Vagina (tissue), 2 donors: Measurements from ENCODE around the gene POU2AF2. TPM values are rescaled to one million over a fixed set of nuclear protein-coding genes. Genes with fewer than 3 reads are reported as not detected.

Source experiments
- DNase-seq, 2 donors: peaks; one replicate each; pipeline ENCODE4 v3.0.0-alpha.2; 2017; ENCODE audit errors: extremely low spot score in 2 of 2
- H3K27ac ChIP-seq: fragments of 200-600 bp; sonication (generic); one replicate; pipeline ENCODE4 v1.5.1; 2019
- H3K27me3 ChIP-seq: fragments of 200-600 bp; sonication (generic); one replicate; pipeline ENCODE4 v1.5.1; 2019
- H3K36me3 ChIP-seq, 2 donors: fragments of 200-600 bp; sonication (generic); one replicate each; pipeline ENCODE4 v1.5.1; 2017 to 2019
- H3K4me1 ChIP-seq: fragments of 200-600 bp; sonication (generic); one replicate; pipeline ENCODE4 v1.5.1; 2019
- H3K4me3 ChIP-seq, 2 donors: fragments of 200-600 bp; sonication (generic); 1 replicate in 1 of 2; 2 replicates in 1 of 2; pipeline ENCODE4 v1.5.1; 2016 to 2019
- H3K9me3 ChIP-seq: fragments of 200-600 bp; sonication (generic); one replicate; pipeline ENCODE4 v1.5.1; 2019
- POLR2A ChIP-seq, 2 donors: fragments of 450-650 bp; IDR thresholded peaks; one replicate each; pipeline ENCODE4 v1.6.1; 2017; ENCODE audit warnings: antibody characterized with exemption in 2 of 2, mild to moderate bottlenecking in 2 of 2, moderate library complexity in 2 of 2
- POLR2AphosphoS5 ChIP-seq, 2 donors: sonication (generic); formaldehyde crosslinking; IDR thresholded peaks; one replicate each; pipeline ENCODE4 v1.9.0; 2017; ENCODE audit warnings: antibody characterized with exemption in 2 of 2, mild to moderate bottlenecking in 2 of 2, low read depth in 1 of 2; ENCODE audit not compliant: insufficient read depth in 1 of 2
- intact Hi-C: fragments of 100-400 bp; cut with DNase I; formaldehyde crosslinking; loops from one replicate; pipeline ENCODE4 v1.15.1; 2023
- total RNA-seq: library from RNA; depleted of rRNA; stranded (reverse); fragments of >200 nt; gene quantifications from one replicate; pipeline ENCODE4 v1.2.3, GENCODE V29; 2016
- TF ChIP-seq, protein P1 (sequence below), 3 experiments: fragments of 450-650 bp in 2 of 3; fragments of 200-600 bp in 1 of 3; sonication (generic) in 1 of 3; IDR thresholded peaks; one replicate each; pipeline ENCODE4 v1.5.1; 2017 to 2019; ENCODE audit warnings: antibody characterized with exemption in 3 of 3, mild to moderate bottlenecking in 2 of 3, moderate library complexity in 2 of 3

The POU2AF2 gene
- total RNA-seq, 1 donor from 2014 or later, result not detected

DNA sequence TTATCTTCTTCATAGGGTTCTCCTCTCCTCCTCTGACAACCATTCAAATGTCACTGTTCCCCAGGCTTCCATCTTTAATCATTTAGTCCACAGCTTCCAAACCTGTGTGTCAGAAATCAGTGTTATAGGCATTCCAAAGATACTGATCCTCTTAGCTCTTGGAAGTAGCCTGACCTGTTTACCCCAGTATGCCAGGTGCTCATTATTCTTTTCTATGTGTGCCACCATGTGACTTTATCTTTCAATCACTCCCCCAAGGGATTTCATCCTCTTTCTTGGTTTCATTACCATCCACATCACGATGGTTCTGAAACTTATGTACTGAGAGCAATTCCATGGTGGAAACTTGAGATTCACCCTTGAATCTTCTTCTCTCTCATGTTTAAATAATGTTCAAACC lies 7.6 kb downstream of the POU2AF2 start:
- intact Hi-C loops, result no loop called here
- TF ChIP-seq, protein P1, sequence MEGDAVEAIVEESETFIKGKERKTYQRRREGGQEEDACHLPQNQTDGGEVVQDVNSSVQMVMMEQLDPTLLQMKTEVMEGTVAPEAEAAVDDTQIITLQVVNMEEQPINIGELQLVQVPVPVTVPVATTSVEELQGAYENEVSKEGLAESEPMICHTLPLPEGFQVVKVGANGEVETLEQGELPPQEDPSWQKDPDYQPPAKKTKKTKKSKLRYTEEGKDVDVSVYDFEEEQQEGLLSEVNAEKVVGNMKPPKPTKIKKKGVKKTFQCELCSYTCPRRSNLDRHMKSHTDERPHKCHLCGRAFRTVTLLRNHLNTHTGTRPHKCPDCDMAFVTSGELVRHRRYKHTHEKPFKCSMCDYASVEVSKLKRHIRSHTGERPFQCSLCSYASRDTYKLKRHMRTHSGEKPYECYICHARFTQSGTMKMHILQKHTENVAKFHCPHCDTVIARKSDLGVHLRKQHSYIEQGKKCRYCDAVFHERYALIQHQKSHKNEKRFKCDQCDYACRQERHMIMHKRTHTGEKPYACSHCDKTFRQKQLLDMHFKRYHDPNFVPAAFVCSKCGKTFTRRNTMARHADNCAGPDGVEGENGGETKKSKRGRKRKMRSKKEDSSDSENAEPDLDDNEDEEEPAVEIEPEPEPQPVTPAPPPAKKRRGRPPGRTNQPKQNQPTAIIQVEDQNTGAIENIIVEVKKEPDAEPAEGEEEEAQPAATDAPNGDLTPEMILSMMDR (IDR thresholded peaks at IDR 0.05), result no peak
- TF ChIP-seq POLR2AphosphoS5 (IDR thresholded peaks at IDR 0.05; ENCODE audit: insufficient read depth in 1 of 2, low read depth in 1 of 2) (no peak), POLR2A (IDR thresholded peaks at IDR 0.05) (no peak)
- no peak overlapping the region for H3K27ac ChIP-seq

DNA sequence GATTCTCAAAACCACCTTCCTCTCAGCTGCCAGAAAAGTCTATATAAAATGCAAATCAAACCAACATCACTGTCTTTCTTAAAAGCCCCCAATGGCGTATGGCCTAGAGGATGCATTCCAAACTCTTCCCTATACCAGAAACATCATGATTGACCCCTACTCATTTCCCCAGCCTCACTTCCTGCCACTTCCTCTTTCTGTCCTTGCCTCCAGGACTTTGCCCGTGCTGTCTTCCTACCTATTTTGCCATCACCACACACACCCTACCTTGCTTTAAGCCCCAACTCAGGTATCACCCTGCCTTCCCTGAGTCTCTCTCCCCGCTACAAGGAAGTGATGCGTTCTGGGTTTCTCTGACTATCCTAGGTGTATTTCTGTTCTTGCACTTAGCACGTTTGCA lies 8.1 kb downstream of the POU2AF2 start:
- H3K27me3 ChIP-seq, result no peaks in the 10 kb centered on the region
- H3K4me1 ChIP-seq, result no peaks in the 10 kb centered on the region
- intact Hi-C loops, result no loop called here
- no peak overlapping the region for H3K4me3 ChIP-seq
- H3K36me3 ChIP-seq, result no peaks in the 10 kb centered on the region
- no peak for DNase-seq
- no peaks in the 10 kb centered on the region for H3K9me3 ChIP-seq
- TF ChIP-seq POLR2A (IDR thresholded peaks at IDR 0.05) (no peak), POLR2AphosphoS5 (IDR thresholded peaks at IDR 0.05; ENCODE audit: insufficient read depth in 1 of 2, low read depth in 1 of 2) (no peak)
- TF ChIP-seq, protein P1 (IDR thresholded peaks at IDR 0.05), result no peak
- no peak overlapping the region for H3K27ac ChIP-seq

More for the DNA sequence above, 7.6 kb downstream of the POU2AF2 start:
- no peaks in the 10 kb centered on the region for H3K4me1 ChIP-seq
- H3K4me3 ChIP-seq, result no peak overlapping the region
- DNase-seq, result no peak
- H3K27me3 ChIP-seq, result no peaks in the 10 kb centered on the region
- H3K9me3 ChIP-seq, result no peaks in the 10 kb centered on the region
- H3K36me3 ChIP-seq, result no peaks in the 10 kb centered on the region

GRCh38 chr11:111258046-111258445 lies 12.5 kb downstream of the POU2AF2 start:
- DNase-seq, result no peak
- no peaks in the 10 kb centered on the region for H3K9me3 ChIP-seq
- H3K4me3 ChIP-seq, result no peak overlapping the region
- H3K36me3 ChIP-seq, result no peaks in the 10 kb centered on the region
- TF ChIP-seq POLR2AphosphoS5 (IDR thresholded peaks at IDR 0.05; ENCODE audit: insufficient read depth in 1 of 2, low read depth in 1 of 2) (no peak), POLR2A (IDR thresholded peaks at IDR 0.05) (no peak)
- TF ChIP-seq, protein P1 (IDR thresholded peaks at IDR 0.05), result no peak
- no peak overlapping the region for H3K27ac ChIP-seq
- H3K4me1 ChIP-seq, result no peaks in the 10 kb centered on the region
- H3K27me3 ChIP-seq, result no peaks in the 10 kb centered on the region
- intact Hi-C loops, result no loop called here

DNA sequence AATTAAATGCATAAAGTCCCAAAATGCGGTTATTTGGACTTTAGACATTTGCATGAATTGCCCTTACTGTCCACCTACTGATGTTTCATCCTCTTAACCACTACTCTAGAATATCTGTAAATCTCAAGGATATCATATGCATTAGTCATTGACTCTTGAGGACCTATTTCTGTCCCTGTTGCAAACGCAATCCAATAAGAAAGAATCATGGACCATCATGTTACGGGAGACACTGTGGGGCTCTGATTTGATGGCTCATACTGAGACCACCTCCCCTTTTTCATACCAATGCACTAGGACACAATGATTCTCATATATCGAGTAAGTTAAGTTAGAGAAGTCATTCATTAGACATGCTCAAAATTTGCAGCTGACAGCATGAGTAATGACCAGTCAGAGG lies 14.4 kb downstream of the POU2AF2 start:
- Histone ChIP-seq H3K27me3 (no peaks in the 10 kb centered on the region), H3K4me1 (no peaks in the 10 kb centered on the region), H3K9me3 (no peaks in the 10 kb centered on the region), H3K36me3 (no peaks in the 10 kb centered on the region), H3K27ac (no peak overlapping the region), H3K4me3 (no peak overlapping the region)
- intact Hi-C loops, result no loop called here
- no peak for DNase-seq
- TF ChIP-seq POLR2A (IDR thresholded peaks at IDR 0.05) (no peak), POLR2AphosphoS5 (IDR thresholded peaks at IDR 0.05; ENCODE audit: insufficient read depth in 1 of 2, low read depth in 1 of 2) (no peak)
- TF ChIP-seq, protein P1 (IDR thresholded peaks at IDR 0.05), result no peak

- DNase-seq, result no peak
- intact Hi-C loops, result no loop called here
- no peaks in the 10 kb centered on the region for H3K4me1 ChIP-seq
- no peak for TF ChIP-seq POLR2AphosphoS5 (IDR thresholded peaks at IDR 0.05; ENCODE audit: insufficient read depth in 1 of 2, low read depth in 1 of 2)
- TF ChIP-seq, protein P1 (IDR thresholded peaks at IDR 0.05), result no peak
- TF ChIP-seq POLR2A (IDR thresholded peaks at IDR 0.05), result no peak
- no peaks in the 10 kb centered on the region for H3K27me3 ChIP-seq
- no peak overlapping the region for H3K4me3 ChIP-seq
- no peak overlapping the region for H3K27ac ChIP-seq
- no peaks in the 10 kb centered on the region for H3K9me3 ChIP-seq
- H3K36me3 ChIP-seq, result no peaks in the 10 kb centered on the region
Measured at GRCh38 chr11:111260811-111261210, 15.3 kb downstream of the POU2AF2 start.
